K562 (cell line): ENCODE results near the gene VASH2. TPM values are rescaled to one million over a fixed set of nuclear protein-coding genes. Genes with fewer than 3 reads are reported as not detected.

ENCODE experiments used
- ASH1L ChIP-seq: fragments of 450-650 bp; IDR thresholded peaks from 2 replicates; pipeline ENCODE4 v1.6.1; 2018; ENCODE audit warnings: borderline replicate concordance, mild to moderate bottlenecking, low read depth; ENCODE audit not compliant: partially characterized antibody
- CBX8 ChIP-seq: fragments of 200-600 bp; sonication (generic); IDR thresholded peaks from 2 replicates; pipeline ENCODE4 v1.6.1; 2012; ENCODE audit warnings: borderline replicate concordance, mixed run types, low read depth, mild to moderate bottlenecking, moderate library complexity, mixed read lengths, low read length, control low read depth, inconsistent platforms; ENCODE audit not compliant: poor library complexity, severe bottlenecking; ENCODE audit errors: extremely low read depth
- CCAR2 ChIP-seq: fragments of 200-400 bp; formaldehyde crosslinking; IDR thresholded peaks from 2 replicates; pipeline ENCODE4 v1.6.1; 2017; ENCODE audit warnings: mild to moderate bottlenecking, low read depth, low read length
- CEBPB ChIP-seq: fragments of 450-650 bp; IDR thresholded peaks from 2 replicates; pipeline ENCODE4 v1.6.1; 2016; ENCODE audit warnings: missing genetic modification characterization, missing compliant biosample characterization
- ELK1 ChIP-seq: sonication (generic); formaldehyde crosslinking; IDR thresholded peaks from 2 replicates; pipeline ENCODE4 v1.8.1; 2022; ENCODE audit warnings: missing genetic modification reagents
- GTF2A2 ChIP-seq: IDR thresholded peaks from 2 replicates; pipeline ENCODE4 v1.6.1; 2016; ENCODE audit warnings: mild to moderate bottlenecking, missing genetic modification characterization, missing compliant biosample characterization
- HCFC1 ChIP-seq: IDR thresholded peaks from 2 replicates; pipeline ENCODE4 v1.6.1; 2012; ENCODE audit warnings: low read depth, low read length, improper control_type of control experiment
- HMG20A ChIP-seq: fragments of 450-650 bp; formaldehyde crosslinking; conservative IDR thresholded peaks from 2 replicates; pipeline ENCODE4 v1.4.0; 2020; ENCODE audit warnings: mild to moderate bottlenecking, mixed read lengths
- JUNB ChIP-seq: fragments of 450-650 bp; formaldehyde crosslinking; conservative IDR thresholded peaks from 2 replicates; pipeline ENCODE4 v1.4.0; 2020; ENCODE audit warnings: mild to moderate bottlenecking
- MTA3 ChIP-seq: fragments of 450-650 bp; formaldehyde crosslinking; IDR thresholded peaks from 2 replicates; pipeline ENCODE4 v1.6.1; 2017; ENCODE audit warnings: mild to moderate bottlenecking, borderline replicate concordance
- POLR2AphosphoS5 ChIP-seq: IDR thresholded peaks from 2 replicates; pipeline ENCODE4 v1.6.1; 2011; ENCODE audit warnings: mild to moderate bottlenecking, low read depth, low read length, moderate library complexity; ENCODE audit not compliant: control insufficient read depth, insufficient read depth
- RFX7 ChIP-seq: fragments of 250-450 bp; sonication (Bioruptor Pico); IDR thresholded peaks from 2 replicates; pipeline ENCODE4 v1.5.1; 2021; ENCODE audit warnings: mild to moderate bottlenecking
- SMARCB1 ChIP-seq: IDR thresholded peaks from 2 replicates; pipeline ENCODE4 v1.6.1; 2011; ENCODE audit warnings: improper control_type of control experiment, low read depth; ENCODE audit not compliant: insufficient read length
- ZBTB7A ChIP-seq: IDR thresholded peaks from 2 replicates; pipeline ENCODE4 v1.6.1; 2011; ENCODE audit warnings: low read depth, mild to moderate bottlenecking, low read length, moderate library complexity, borderline replicate concordance; ENCODE audit not compliant: control insufficient read depth
- ZNF232 ChIP-seq: sonication (generic); formaldehyde crosslinking; IDR thresholded peaks from 2 replicates; pipeline ENCODE4 v1.8.0; 2022; ENCODE audit warnings: mild to moderate bottlenecking, missing genetic modification reagents
- ZNF24 ChIP-seq: fragments of 450-650 bp; IDR thresholded peaks from 2 replicates; pipeline ENCODE4 v1.6.1; 2016
- ZNF311 ChIP-seq: fragments of 250-450 bp; sonication (Bioruptor Pico); IDR thresholded peaks from 2 replicates; pipeline ENCODE4 v1.4.0; 2020; ENCODE audit warnings: mild to moderate bottlenecking, moderate library complexity
- ZNF586 ChIP-seq: fragments of 450-650 bp; formaldehyde crosslinking; conservative IDR thresholded peaks from 2 replicates; pipeline ENCODE4 v1.4.0; 2020; ENCODE audit warnings: mild to moderate bottlenecking, moderate library complexity
- ZNF639 ChIP-seq, 2 experiments: fragments of 200-800 bp in 1 of 2; sonication (Bioruptor generic) in 1 of 2; sonication (generic) in 1 of 2; formaldehyde crosslinking in 1 of 2; IDR thresholded peaks in 1 of 2; conservative IDR thresholded peaks in 1 of 2; 2 replicates each; pipeline versions ENCODE4 v1.5.0 to v1.6.1; 2016 to 2020; ENCODE audit warnings: missing compliant biosample characterization in 1 of 2, missing genetic modification characterization in 1 of 2, missing genetic modification reagents in 1 of 2
- ZNF76 ChIP-seq: fragments of 250-450 bp; sonication (Bioruptor Pico); IDR thresholded peaks from 2 replicates; pipeline ENCODE4 v1.4.0; 2020; ENCODE audit warnings: mild to moderate bottlenecking, moderate library complexity, borderline replicate concordance
- polyA plus RNA-seq, 8 experiments: library from polyadenylated mRNA; depleted of rRNA in 4 of 8; stranded (reverse) in 5 of 8; unstranded in 3 of 8; fragments of >200 nt; fragmentation: Nextera tagmentation in 2 of 8; fragmentation: Illumina TruSeq in 1 of 8; extraction: Ambion mirVana in 2 of 8; extraction: Trizol in 1 of 8; gene quantifications; 2 replicates each; pipeline versions ENCODE4 v1.2.1 to v1.2.3, GENCODE V29; 2011 to 2014; ENCODE audit warnings: inconsistent platforms in 1 of 8, missing spikeins in 1 of 8
- total RNA-seq, 7 experiments: library from RNA; depleted of rRNA in 6 of 7; stranded (reverse); fragments of >200 nt in 6 of 7; fragmentation: Illumina TruSeq in 2 of 7; extraction: Trizol in 2 of 7; gene quantifications; 2 replicates each; pipeline versions ENCODE4 v1.2.1 to v1.2.3, GENCODE V29; 2011 to 2021; ENCODE audit warnings: low replicate concordance in 1 of 7
- TF ChIP-seq, protein P1 (sequence below): fragments of 450-650 bp; conservative IDR thresholded peaks from 2 replicates; pipeline ENCODE4 v1.6.1; 2016; ENCODE audit warnings: missing genetic modification characterization, low read depth, mild to moderate bottlenecking, missing compliant biosample characterization, moderate library complexity

VASH2 gene
- total and polyA plus RNA-seq, 9 of the 15 experiments (the other 6 are each of a cell fraction or from before 2014, with no cell fraction given): 0.04 to 0.40 (median 0.10) TPM; not detected in 1

- no peak for TF ChIP-seq ZNF586 (CRISPR knock-in tag)
- TF ChIP-seq MTA3: no peak; the same call in 1 of the 2 replicates
- no peak for TF ChIP-seq ZNF232 (CRISPR knock-in tag)
- peak; percentile 53 for TF ChIP-seq ASH1L
- TF ChIP-seq RFX7 (CRISPR knock-in tag): no peak
- peak; percentile 58; the same call in 1 of the 2 replicates for TF ChIP-seq ZBTB7A
- peak; percentile 69 for TF ChIP-seq CEBPB
- no peak for TF ChIP-seq JUNB (CRISPR knock-in tag)
- no peak for TF ChIP-seq ZNF24
- no peak for TF ChIP-seq GTF2A2 (tag)
- TF ChIP-seq ZNF76: no peak
- peak in 1 of 2 experiments; percentile 82; a peak in 2 of 4 replicates for TF ChIP-seq ZNF639 (CRISPR knock-in tag; conservative IDR thresholded peaks at IDR 0.05 in 1 of 2, IDR thresholded peaks at IDR 0.05 in 1 of 2)
- TF ChIP-seq ZNF311: no peak
- TF ChIP-seq, protein P1, sequence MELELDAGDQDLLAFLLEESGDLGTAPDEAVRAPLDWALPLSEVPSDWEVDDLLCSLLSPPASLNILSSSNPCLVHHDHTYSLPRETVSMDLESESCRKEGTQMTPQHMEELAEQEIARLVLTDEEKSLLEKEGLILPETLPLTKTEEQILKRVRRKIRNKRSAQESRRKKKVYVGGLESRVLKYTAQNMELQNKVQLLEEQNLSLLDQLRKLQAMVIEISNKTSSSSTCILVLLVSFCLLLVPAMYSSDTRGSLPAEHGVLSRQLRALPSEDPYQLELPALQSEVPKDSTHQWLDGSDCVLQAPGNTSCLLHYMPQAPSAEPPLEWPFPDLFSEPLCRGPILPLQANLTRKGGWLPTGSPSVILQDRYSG (tag): no peak
- peak; percentile 77 for TF ChIP-seq SMARCB1
- TF ChIP-seq CCAR2: no peak
- TF ChIP-seq HCFC1: peak; percentile 94
- TF ChIP-seq HMG20A (CRISPR knock-in tag): no peak
- TF ChIP-seq CBX8: no peak
- no peak for TF ChIP-seq ELK1 (CRISPR knock-in tag)
- TF ChIP-seq POLR2AphosphoS5: peak; percentile 74; the same call in 1 of the 2 replicates
Observed at GRCh38 chr1:213015099-213016050, 65.0 kb downstream of the VASH2 start, which contains the start of gene ANGEL2 (continued).
